Measurements from ENCODE around the gene RNF133. TPM values are rescaled to one million over a fixed set of nuclear protein-coding genes. Genes with fewer than 3 reads are reported as not detected.
A peak's percentile ranks its signal among the peaks of the same experiment; 100 is the strongest.
"Not testable (repeated sequence)": the region's sequence is repeated elsewhere in the genome, so short reads cannot be mapped to it uniquely, and the experiment has no call there.

Gene RNF133
- total RNA-seq, 1 donor from 2014 or later: 0.41 TPM

- no peak overlapping the region for H3K4me3 ChIP-seq
- peaks cover 31% of the 10 kb centered on the region for H3K4me1 ChIP-seq
- H3K27ac ChIP-seq (replicated peaks): peak overlapping the region; percentile 30
- H3K36me3 ChIP-seq: no peaks in the 10 kb centered on the region
- no peak for DNase-seq
- H3K9me3 ChIP-seq (replicated peaks): peaks cover 5% of the 10 kb centered on the region
- intact Hi-C loops (cut with micrococcal nuclease): no loop called here
- H3K27me3 ChIP-seq (ENCODE audit: low read depth): no peaks in the 10 kb centered on the region
- TF ChIP-seq CTCF (IDR thresholded peaks at IDR 0.05; ENCODE audit: borderline replicate concordance): no peak
Observed at GRCh38 chr7:122682815-122683550, 15.9 kb downstream of the RNF133 start.

- H3K27me3 ChIP-seq (ENCODE audit: low read depth); intact Hi-C loops (cut with micrococcal nuclease); H3K4me3 ChIP-seq: not testable (repeated sequence)
Observed at GRCh38 chr7:122681186-122681585, 17.7 kb downstream of the RNF133 start.

GRCh38 chr7:122679813-122680212 lies 19.1 kb downstream of the RNF133 start:
- H3K36me3 ChIP-seq: no peaks in the 10 kb centered on the region
- peaks cover 16% of the 10 kb centered on the region for H3K4me1 ChIP-seq
- H3K27ac ChIP-seq (replicated peaks): no peak overlapping the region
- H3K27me3 ChIP-seq (ENCODE audit: low read depth): no peaks in the 10 kb centered on the region
- H3K4me3 ChIP-seq: no peak overlapping the region
- no peak for TF ChIP-seq CTCF (IDR thresholded peaks at IDR 0.05; ENCODE audit: borderline replicate concordance)
- peaks cover 5% of the 10 kb centered on the region for H3K9me3 ChIP-seq (replicated peaks)
- DNase-seq: no peak
- intact Hi-C loops (cut with micrococcal nuclease): no loop called here

More at GRCh38 chr7:122681186-122681585, 17.7 kb downstream of the RNF133 start:
- peaks cover 13% of the 10 kb centered on the region for H3K4me1 ChIP-seq
- DNase-seq; H3K27ac ChIP-seq (replicated peaks); H3K9me3 ChIP-seq (replicated peaks); H3K36me3 ChIP-seq: not testable (repeated sequence)

- H3K4me3 ChIP-seq; DNase-seq; H3K9me3 ChIP-seq (replicated peaks); H3K36me3 ChIP-seq; H3K27ac ChIP-seq (replicated peaks); H3K27me3 ChIP-seq (ENCODE audit: low read depth); intact Hi-C loops (cut with micrococcal nuclease): not testable (repeated sequence)
- peaks cover 21% of the 10 kb centered on the region for H3K4me1 ChIP-seq
Observed at GRCh38 chr7:122679269-122679709, 19.6 kb downstream of the RNF133 start.

GRCh38 chr7:122677149-122677548 lies 21.8 kb downstream of the RNF133 start:
- H3K27me3 ChIP-seq (ENCODE audit: low read depth): no peaks in the 10 kb centered on the region
- peaks cover 5% of the 10 kb centered on the region for H3K9me3 ChIP-seq (replicated peaks)
- intact Hi-C loops (cut with micrococcal nuclease): no loop called here
- TF ChIP-seq CTCF (IDR thresholded peaks at IDR 0.05; ENCODE audit: borderline replicate concordance): no peak
- peaks cover 18% of the 10 kb centered on the region for H3K4me1 ChIP-seq
- no peak for DNase-seq
- H3K27ac ChIP-seq (replicated peaks): no peak overlapping the region
- H3K4me3 ChIP-seq: no peak overlapping the region
- H3K36me3 ChIP-seq: no peaks in the 10 kb centered on the region

- H3K36me3 ChIP-seq: no peaks in the 10 kb centered on the region
- no peak overlapping the region for H3K27ac ChIP-seq (replicated peaks)
- no peak for DNase-seq
- peaks cover 5% of the 10 kb centered on the region for H3K9me3 ChIP-seq (replicated peaks)
- intact Hi-C loops (cut with micrococcal nuclease): no loop called here
- no peak overlapping the region for H3K4me3 ChIP-seq
- H3K27me3 ChIP-seq (ENCODE audit: low read depth): no peaks in the 10 kb centered on the region
- no peak for TF ChIP-seq CTCF (IDR thresholded peaks at IDR 0.05; ENCODE audit: borderline replicate concordance)
- H3K4me1 ChIP-seq: peaks cover 25% of the 10 kb centered on the region
Observed at GRCh38 chr7:122676466-122676865, 22.5 kb downstream of the RNF133 start.
